NCI-H226 (cell line): ENCODE results near the gene IFFO2.
"Not testable (repeated sequence)": the region's sequence is repeated elsewhere in the genome, so short reads cannot be mapped to it uniquely, and the experiment has no call there.

Experiments
- DNase-seq: peaks from one replicate; pipeline ENCODE4 v3.0.0-alpha.2; 2015

Gene IFFO2

DNA sequence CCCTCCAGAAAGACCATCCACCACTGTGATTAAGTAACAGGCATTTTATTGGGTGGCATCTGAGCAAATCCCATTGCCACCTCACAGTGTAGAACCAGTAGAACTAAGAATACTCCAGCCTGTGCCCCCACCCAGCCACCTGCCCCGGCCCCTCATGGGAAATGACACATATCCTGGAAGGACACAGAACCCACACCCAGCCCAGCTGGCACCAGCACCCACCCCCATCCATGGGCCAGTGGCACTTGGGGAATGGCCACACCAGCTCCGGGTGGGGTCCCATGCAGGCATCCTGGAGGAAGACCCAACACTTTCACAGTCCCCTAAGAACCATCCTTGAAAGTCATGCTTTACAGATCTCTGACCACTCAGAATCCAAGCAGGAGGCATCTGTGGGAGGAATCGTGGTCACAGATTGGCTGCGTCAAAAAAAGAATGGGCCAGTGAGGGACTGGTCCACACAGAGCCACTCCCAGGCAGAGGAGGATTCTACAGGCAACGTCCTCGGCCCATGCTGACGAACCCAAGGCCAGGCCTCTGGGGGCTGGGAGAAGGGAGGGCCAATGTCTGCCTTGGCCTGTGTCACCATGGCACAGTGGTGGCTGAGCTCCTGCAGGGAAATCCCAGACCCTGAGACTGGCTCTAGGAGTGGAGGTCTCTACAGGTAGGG lies 84.9 kb downstream of the IFFO2 start:
- no peak for DNase-seq

- DNase-seq, result no peak
Measured at GRCh38 chr1:18870957-18871356, 85.5 kb downstream of the IFFO2 start.

- not testable (repeated sequence) for DNase-seq
Measured at GRCh38 chr1:18870595-18870865, 85.9 kb downstream of the IFFO2 start.

DNA sequence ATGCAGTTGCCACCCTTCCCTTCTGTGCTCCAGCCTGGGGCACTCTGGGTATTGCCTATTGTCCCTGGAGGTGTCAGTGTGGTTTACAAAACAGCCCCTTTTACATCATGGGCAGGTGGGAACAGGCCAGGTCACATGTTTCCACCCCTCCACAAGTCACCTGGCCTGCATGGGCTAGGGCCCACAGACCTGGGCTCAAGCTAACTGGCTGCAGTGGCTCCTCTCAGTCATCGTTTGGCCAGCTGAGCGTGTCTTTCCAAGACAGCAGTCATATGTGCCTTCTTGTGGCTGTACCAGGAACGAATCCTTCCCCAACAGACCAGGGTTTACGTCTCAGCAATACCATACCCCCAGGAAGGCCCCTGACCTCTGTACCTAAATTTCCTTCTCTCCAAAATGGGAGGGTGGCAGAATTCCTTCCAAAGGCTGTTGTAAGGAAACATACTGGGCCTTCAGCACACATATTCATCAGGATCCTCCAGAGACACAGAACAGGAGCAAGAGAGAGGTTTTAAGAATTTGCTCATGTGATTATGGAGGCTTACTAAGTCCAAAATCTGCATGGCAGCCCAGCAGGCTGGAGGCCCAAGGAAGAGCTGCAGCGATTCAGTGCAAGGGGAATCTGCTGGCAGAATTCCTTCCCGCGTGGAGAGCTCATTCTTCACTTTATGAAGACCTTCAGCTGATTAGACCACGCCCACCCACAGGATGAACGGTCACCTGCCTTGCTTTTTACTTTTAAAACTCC lies 86.5 kb downstream of the IFFO2 start:
- no peak for DNase-seq

GRCh38 chr1:18868801-18869424 lies 87.6 kb downstream of the IFFO2 start:
- no peak for DNase-seq

DNA sequence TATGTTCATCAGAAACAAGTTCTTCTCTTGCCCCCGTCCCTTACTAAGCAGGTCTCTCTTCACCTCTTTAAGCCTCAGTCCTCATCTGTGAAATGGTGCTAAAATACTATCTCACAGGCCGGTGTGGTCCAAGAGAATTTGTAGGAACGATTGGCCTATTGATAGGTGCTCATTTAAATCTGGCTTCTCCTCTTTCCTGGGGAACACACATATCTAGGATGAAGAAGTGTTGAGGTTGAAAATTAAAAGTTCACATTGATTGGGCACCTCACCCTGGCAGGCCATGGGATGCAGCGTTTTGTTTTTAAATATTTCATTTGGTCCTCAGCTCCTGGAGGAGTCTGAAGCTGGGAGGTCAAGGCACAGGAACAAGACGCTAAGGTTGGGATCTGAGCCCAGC lies 88.1 kb downstream of the IFFO2 start:
- no peak for DNase-seq

- DNase-seq, result no peak
Measured at GRCh38 chr1:18866846-18867245, 89.6 kb downstream of the IFFO2 start.

DNA sequence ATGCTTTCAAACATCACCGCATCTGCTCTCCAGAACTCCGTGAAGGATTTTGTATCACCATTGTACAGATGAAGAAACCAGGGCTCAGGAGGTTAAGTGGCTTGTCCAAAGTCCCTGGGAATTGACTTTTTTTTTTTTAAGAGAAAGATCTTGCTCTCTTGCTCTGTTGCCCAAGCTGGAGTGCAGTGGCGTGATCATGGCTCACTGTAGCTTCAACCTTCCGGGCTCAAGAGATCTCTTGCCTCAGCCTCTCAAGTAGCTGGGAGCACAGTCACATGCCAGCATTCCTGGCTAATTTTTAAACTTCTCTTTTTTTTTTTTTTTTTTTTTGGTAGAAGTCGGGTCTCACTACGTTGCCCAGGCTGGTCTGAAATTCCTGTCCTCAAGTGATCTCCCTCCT lies 90.2 kb downstream of the IFFO2 start:
- DNase-seq, result no peak

- no peak for DNase-seq
Measured at GRCh38 chr1:18865176-18865575, 91.3 kb downstream of the IFFO2 start.

- DNase-seq, result no peak
Measured at GRCh38 chr1:18861590-18861989, 94.9 kb downstream of the IFFO2 start.

- no peak for DNase-seq
Measured at GRCh38 chr1:18861082-18861481, 95.4 kb downstream of the IFFO2 start.

DNA sequence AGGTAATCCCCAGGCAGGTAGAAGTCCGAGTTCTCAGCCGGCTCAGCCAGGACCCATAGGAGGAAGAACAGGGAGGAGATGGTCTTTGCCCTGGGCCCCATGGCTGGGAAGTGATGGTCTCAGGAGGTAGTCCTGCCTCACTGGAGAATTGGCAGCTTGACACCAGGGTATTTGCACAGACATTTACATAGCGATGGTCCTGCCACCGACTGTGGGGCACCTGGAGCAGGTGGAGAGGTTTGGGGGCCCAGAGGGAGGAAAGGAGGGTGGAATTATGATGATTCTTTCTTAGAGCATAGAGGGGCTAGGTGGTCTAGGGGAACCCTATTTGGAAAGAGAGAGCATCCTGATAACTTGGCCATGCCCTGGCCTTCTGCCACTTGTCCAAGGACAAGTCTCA lies 96.9 kb downstream of the IFFO2 start, which contains the start of gene TAS1R2:
Gene TAS1R2 (minus strand): TSS at position 101 of the 400 bp plus-strand sequence. CDS start 0 bp downstream, at position 101.
- no peak for DNase-seq

- no peak for DNase-seq
Measured at GRCh38 chr1:18858070-18858688, 98.3 kb downstream of the IFFO2 start.

- DNase-seq, result no peak
Measured at GRCh38 chr1:18856435-18856834, 100.0 kb downstream of the IFFO2 start.

- DNase-seq, result no peak
Measured at GRCh38 chr1:18855573-18855972, 100.9 kb downstream of the IFFO2 start.

- no peak for DNase-seq
Measured at GRCh38 chr1:18854331-18855025, 102.0 kb downstream of the IFFO2 start.
